HCT116 (cell line): ENCODE measurements around the gene TMEM147. TPM values are rescaled to one million over a fixed set of nuclear protein-coding genes. Genes with fewer than 3 reads are reported as not detected.

ENCODE experiments used
- ATAC-seq: fragments of 200-7000 bp; cut with Tn5 transposase; 2 replicates; pipeline ENCODE4 v1.9.1; 2020; ENCODE audit warnings: mild to moderate bottlenecking, moderate library complexity
- Bru-seq: library from RNA; stranded (reverse); fragments of 400-500 nt; gene quantifications from one replicate; lab custom pipeline; 2021; lab: Mats Ljungman, UMichigan
- BruChase-seq, 2 experiments: library from RNA; stranded (reverse); fragments of 400-500 nt; gene quantifications; one replicate each; lab custom pipeline; 2021; lab: Mats Ljungman, UMichigan
- BruUV-seq: library from RNA; stranded (reverse); fragments of 400-500 nt; replicated peaks from 2 replicates; lab custom pipeline; 2021; lab: Mats Ljungman, UMichigan
- CTCF ChIA-PET: fragments of 300-600 bp; sonication (Branson Sonifier 250); formaldehyde crosslinking; loops from one replicate; lab custom pipeline; 2021; ENCODE audit warnings: antibody characterized with exemption; lab: Charles Lee
- POLR2A ChIA-PET: fragments of 300-600, 350-600 bp; sonication (Branson Sonifier 250); formaldehyde crosslinking; loops from one replicate; lab custom pipeline; 2021; ENCODE audit warnings: antibody characterized with exemption; lab: Charles Lee
- RAD21 ChIA-PET, 2 experiments: fragments of 300-600 bp; sonication (Branson Sonifier 250); formaldehyde crosslinking; loops; one replicate each; lab custom pipeline; 2023; ENCODE audit warnings: low total read pairs in 2 of 2; ENCODE audit not compliant: uncharacterized antibody in 2 of 2, unreplicated experiment in 2 of 2, low non-redundant PET in 1 of 2; lab: Charles Lee
- DNase-seq: peaks from one replicate; pipeline ENCODE4 v3.0.0-alpha.2; 2010; ENCODE audit warnings: low read depth, low spot score
- H2AFZ ChIP-seq: fragments of 200-600 bp; shearing (Covaris generic), sonication (generic); 2 replicates; pipeline ENCODE4 v1.6.1; 2017; ENCODE audit warnings: low read depth, mixed run types, mixed read lengths, antibody characterized with exemption, low read length; ENCODE audit not compliant: poor library complexity, severe bottlenecking
- H3K27ac ChIP-seq: 2 replicates; pipeline ENCODE4 v1.5.1; 2012; ENCODE audit warnings: low read depth, low read length
- H3K27me3 ChIP-seq: fragments of 200-600 bp; sonication (generic); 2 replicates; pipeline ENCODE4 v1.6.1; 2016; ENCODE audit warnings: mixed run types, low read length, mixed read lengths; ENCODE audit not compliant: insufficient read depth
- H3K36me3 ChIP-seq, 2 experiments: fragments of 200-500 bp in 1 of 2; fragments of 200-600 bp in 1 of 2; sonication (Bioruptor generic) in 1 of 2; sonication (generic) in 1 of 2; 2 replicates each; pipeline versions ENCODE4 v1.5.1 to v1.6.1; 2014 to 2016; ENCODE audit warnings: low read length in 2 of 2, inconsistent platforms in 1 of 2, mixed read lengths in 1 of 2, mixed run types in 1 of 2; ENCODE audit not compliant: insufficient read depth in 2 of 2, control insufficient read depth in 1 of 2
- H3K4me1 ChIP-seq, 2 experiments: fragments of 200-600 bp in 1 of 2; sonication (generic) in 1 of 2; 2 replicates each; pipeline versions ENCODE4 v1.5.1 to v1.6.1; 2012 to 2017; ENCODE audit warnings: low read length in 2 of 2, inconsistent platforms in 1 of 2, mild to moderate bottlenecking in 1 of 2, mixed read lengths in 1 of 2, mixed run types in 1 of 2, moderate library complexity in 1 of 2; ENCODE audit not compliant: insufficient read depth in 2 of 2, control insufficient read depth in 1 of 2
- H3K4me2 ChIP-seq: fragments of 200-600 bp; sonication (generic); 2 replicates; pipeline ENCODE4 v1.6.1; 2017; ENCODE audit warnings: mixed run types, low read length, mixed read lengths
- H3K4me3 ChIP-seq, 2 experiments: fragments of 200-600 bp in 1 of 2; sonication (generic) in 1 of 2; replicated peaks in 1 of 2; 2 replicates each; pipeline ENCODE4 v1.5.1; 2011 to 2016; ENCODE audit warnings: low read length in 2 of 2, control low read depth in 1 of 2, low read depth in 1 of 2, mild to moderate bottlenecking in 1 of 2, mixed read lengths in 1 of 2, mixed run types in 1 of 2
- H3K79me2 ChIP-seq: fragments of 200-600 bp; sonication (generic); 2 replicates; pipeline ENCODE4 v1.6.1; 2017; ENCODE audit warnings: mild to moderate bottlenecking, mixed run types, low read length, moderate library complexity, mixed read lengths; ENCODE audit not compliant: insufficient read depth
- H3K9ac ChIP-seq: fragments of 200-600 bp; sonication (generic); 2 replicates; pipeline ENCODE4 v1.6.1; 2016; ENCODE audit warnings: low read length, mixed read lengths
- H3K9me2 ChIP-seq: fragments of 200-600 bp; sonication (generic), shearing (Covaris generic); 2 replicates; pipeline ENCODE4 v1.6.1; 2017; ENCODE audit warnings: mixed run types, mild to moderate bottlenecking, moderate library complexity; ENCODE audit not compliant: insufficient read depth
- H3K9me3 ChIP-seq, 2 experiments: fragments of 200-500 bp in 1 of 2; fragments of 200-600 bp in 1 of 2; sonication (Bioruptor generic) in 1 of 2; sonication (generic) in 1 of 2; 2 replicates each; pipeline ENCODE4 v1.6.1; 2014 to 2017; ENCODE audit warnings: low read length in 2 of 2, mixed read lengths in 2 of 2, inconsistent platforms in 1 of 2, low read depth in 1 of 2, mild to moderate bottlenecking in 1 of 2, mixed run types in 1 of 2, moderate library complexity in 1 of 2; ENCODE audit not compliant: control insufficient read depth in 1 of 2, insufficient read depth in 1 of 2
- H4K20me1 ChIP-seq: fragments of 200-600 bp; sonication (generic), shearing (Covaris generic); 2 replicates; pipeline ENCODE4 v1.6.1; 2017; ENCODE audit warnings: mixed run types, mild to moderate bottlenecking, moderate library complexity; ENCODE audit not compliant: insufficient read depth
- CBX3 ChIP-seq: IDR thresholded peaks from 2 replicates; pipeline ENCODE4 v1.6.1; 2012; ENCODE audit warnings: low read depth
- CEBPB ChIP-seq: IDR thresholded peaks from 2 replicates; pipeline ENCODE4 v1.6.1; 2012; ENCODE audit warnings: low read depth
- ELF1 ChIP-seq: IDR thresholded peaks from 2 replicates; pipeline ENCODE4 v1.6.1; 2012; ENCODE audit warnings: low read depth, borderline replicate concordance
- EZH2 ChIP-seq: fragments of 200-600 bp; sonication (generic); IDR thresholded peaks from 2 replicates; pipeline ENCODE4 v1.6.1; 2017; ENCODE audit warnings: antibody characterized with exemption, mixed run types
- POLR2A ChIP-seq: IDR thresholded peaks from 2 replicates; pipeline ENCODE4 v1.7.0; 2011; ENCODE audit warnings: borderline replicate concordance; ENCODE audit not compliant: insufficient read depth, insufficient read length; ENCODE audit errors: extremely low read depth
- POLR2AphosphoS5 ChIP-seq: IDR thresholded peaks from 2 replicates; pipeline ENCODE4 v1.6.1; 2011; ENCODE audit warnings: mild to moderate bottlenecking, low read depth, low read length, moderate library complexity
- RAD21 ChIP-seq: IDR thresholded peaks from 2 replicates; pipeline ENCODE4 v1.6.1; 2012; ENCODE audit warnings: low read depth, mild to moderate bottlenecking
- SIN3A ChIP-seq: IDR thresholded peaks from 2 replicates; pipeline ENCODE4 v1.6.1; 2012; ENCODE audit warnings: low read depth
- SP1 ChIP-seq: IDR thresholded peaks from 2 replicates; pipeline ENCODE4 v1.6.1; 2012; ENCODE audit warnings: low read depth
- SRF ChIP-seq: IDR thresholded peaks from 2 replicates; pipeline ENCODE4 v1.6.1; 2012; ENCODE audit warnings: low read depth
- TCF7L2 ChIP-seq: IDR thresholded peaks from 2 replicates; pipeline ENCODE4 v1.7.0; 2011; ENCODE audit warnings: borderline replicate concordance, inconsistent platforms; ENCODE audit not compliant: insufficient read depth, insufficient read length; ENCODE audit errors: extremely low read depth
- ZFX ChIP-seq: fragments of 450-650 bp; IDR thresholded peaks from 2 replicates; pipeline ENCODE4 v1.6.1; 2017
- intact Hi-C: fragments of 100-400 bp; cut with micrococcal nuclease; formaldehyde crosslinking; loops from 2 replicates; pipeline ENCODE4 v1.10.0; 2022
- long read RNA-seq: library from polyadenylated mRNA; unstranded; transcript quantifications from one replicate; pipeline ENCODE4 v2.0.0, GENCODE V29; 2021; ENCODE audit not compliant: unreplicated experiment
- polyA plus RNA-seq: library from polyadenylated mRNA; unstranded; fragments of >200 nt; gene quantifications from 2 replicates; pipeline ENCODE4 v1.2.1, GENCODE V29; 2012; ENCODE audit warnings: missing spikeins
- total RNA-seq: library from RNA; stranded (reverse); gene quantifications from one replicate; pipeline ENCODE4 v1.2.1, GENCODE V29; 2021; ENCODE audit not compliant: unreplicated experiment
- TF ChIP-seq, protein P1 (sequence below): IDR thresholded peaks from 2 replicates; pipeline ENCODE4 v1.6.1; 2011; ENCODE audit warnings: mild to moderate bottlenecking, low read length, moderate library complexity; ENCODE audit not compliant: insufficient replicate concordance; ENCODE audit errors: extremely low read depth
- TF ChIP-seq, protein P2 (sequence below): IDR thresholded peaks from 2 replicates; pipeline ENCODE4 v1.6.1; 2012

The TMEM147 gene, protein sequence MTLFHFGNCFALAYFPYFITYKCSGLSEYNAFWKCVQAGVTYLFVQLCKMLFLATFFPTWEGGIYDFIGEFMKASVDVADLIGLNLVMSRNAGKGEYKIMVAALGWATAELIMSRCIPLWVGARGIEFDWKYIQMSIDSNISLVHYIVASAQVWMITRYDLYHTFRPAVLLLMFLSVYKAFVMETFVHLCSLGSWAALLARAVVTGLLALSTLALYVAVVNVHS
- total RNA-seq (128 TPM), Bru-seq, nascent RNA (percentile 67 among the genes with signal in this experiment), BruChase-seq, experiment 1, labeled RNA remaining after a 6-hour chase (percentile 93 among the genes with signal in this experiment), BruChase-seq, experiment 2, labeled RNA remaining after a 2-hour chase (percentile 85 among the genes with signal in this experiment)
- polyA plus RNA-seq, result 192 and 211 TPM in 2 replicates
- long read RNA-seq, transcript TMEM147-201 (7 exons, 899 nt), result major isoform, 79 of 164 reads
- long read RNA-seq, transcript TMEM147-202 (6 exons, 935 nt), result minor isoform, 8 of 164 reads
- long read RNA-seq, partial matches to known transcripts, result 67 of 164 reads
- long read RNA-seq, other reads (novel, unspliced or antisense), result 3 of 164 reads

DNA sequence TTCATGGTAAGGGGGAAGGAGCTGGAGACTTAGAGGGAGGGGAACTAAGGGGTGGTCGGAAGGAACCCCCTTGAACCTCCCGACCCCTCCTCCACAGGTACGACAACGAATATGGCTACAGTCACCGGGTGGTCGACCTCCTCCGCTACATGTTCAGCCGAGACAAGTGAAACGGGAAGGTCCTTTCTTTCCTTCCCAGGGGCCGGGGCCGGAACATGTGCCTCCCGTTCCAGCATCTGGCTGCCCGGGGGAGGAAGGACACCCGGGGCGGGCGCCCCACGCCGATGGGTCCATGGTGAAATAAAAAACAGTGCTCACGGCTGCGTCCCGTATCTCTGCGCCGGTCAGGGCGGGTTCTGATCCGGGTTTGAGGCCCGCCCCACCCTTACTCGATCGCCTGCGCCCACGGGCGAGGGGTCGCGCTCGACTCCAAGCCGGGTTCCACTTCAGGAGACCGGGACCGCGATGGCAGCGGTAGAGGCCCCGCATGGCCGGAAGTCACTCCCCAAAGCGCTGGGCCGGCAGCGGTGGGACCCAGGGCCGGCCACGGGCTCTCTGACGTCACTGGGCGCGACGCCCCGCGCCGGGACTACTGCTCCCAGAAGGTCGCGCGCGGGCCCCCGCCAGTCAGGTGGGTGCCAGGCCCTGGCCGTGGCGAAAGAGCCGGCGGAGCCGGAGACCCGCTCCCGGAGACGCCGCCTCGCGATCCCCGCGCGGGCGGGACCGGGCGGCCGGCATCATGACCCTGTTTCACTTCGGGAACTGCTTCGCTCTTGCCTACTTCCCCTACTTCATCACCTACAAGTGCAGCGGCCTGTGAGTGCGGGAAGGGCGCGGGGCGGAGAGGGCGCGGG is at the start of gene TMEM147:
Gene TMEM147, plus strand, starts transcription at position 626 of the 854 bp plus-strand sequence. Its CDS starts 114 bp downstream, at position 740.
- H3K9ac ChIP-seq, result peak within 1 kb of the TSS; percentile 100
- H3K4me1 ChIP-seq, result peaks cover 9 to 22% of the 10 kb centered on the region in 2 experiments
- intact Hi-C loops, result loop anchor here (1.0 to 10.0 kb wide), 2 partner anchors 35 to 390 kb away; partner anchors contain the start of gene LRFN3
- TSS peak; percentile 72 for BruUV-seq
- peak within 1 kb of the TSS; percentile 98 for H3K4me2 ChIP-seq
- POLR2A ChIA-PET, result no interaction called here
- DNase-seq (peak; percentile 70), ATAC-seq (peak; percentile 93)
- H3K79me2 ChIP-seq, result peaks cover 56% of the 10 kb centered on the region
- CTCF ChIA-PET, result no interaction called here
- H3K9me2 ChIP-seq, result no peaks in the 10 kb centered on the region
- no peaks in the 10 kb centered on the region for H4K20me1 ChIP-seq
- H3K27me3 ChIP-seq, result no peaks in the 10 kb centered on the region
- peak within 1 kb of the TSS; percentile 69 to 100 for H3K4me3 ChIP-seq
- RAD21 ChIA-PET, result interaction anchor here in 1 of 2 experiments (0.7 kb wide), 1 partner anchor 10 kb away, joined by 3 read pairs; no protein-coding TSS in a partner anchor
- H3K27ac ChIP-seq, result peak within 1 kb of the TSS; percentile 89
- H2AFZ ChIP-seq, result peak within 1 kb of the TSS; percentile 78
- TF ChIP-seq CEBPB, result no peak
- TF ChIP-seq CBX3, result no peak
- TF ChIP-seq POLR2A, result peak; percentile 77
- TF ChIP-seq POLR2AphosphoS5, result peak; percentile 94
- no peak; the same call in 1 of the 2 replicates for TF ChIP-seq ELF1
- TF ChIP-seq SP1, result peak; percentile 65
- peak; percentile 97 for TF ChIP-seq ZFX
- TF ChIP-seq EZH2, result no peak
- TF ChIP-seq, protein P1, sequence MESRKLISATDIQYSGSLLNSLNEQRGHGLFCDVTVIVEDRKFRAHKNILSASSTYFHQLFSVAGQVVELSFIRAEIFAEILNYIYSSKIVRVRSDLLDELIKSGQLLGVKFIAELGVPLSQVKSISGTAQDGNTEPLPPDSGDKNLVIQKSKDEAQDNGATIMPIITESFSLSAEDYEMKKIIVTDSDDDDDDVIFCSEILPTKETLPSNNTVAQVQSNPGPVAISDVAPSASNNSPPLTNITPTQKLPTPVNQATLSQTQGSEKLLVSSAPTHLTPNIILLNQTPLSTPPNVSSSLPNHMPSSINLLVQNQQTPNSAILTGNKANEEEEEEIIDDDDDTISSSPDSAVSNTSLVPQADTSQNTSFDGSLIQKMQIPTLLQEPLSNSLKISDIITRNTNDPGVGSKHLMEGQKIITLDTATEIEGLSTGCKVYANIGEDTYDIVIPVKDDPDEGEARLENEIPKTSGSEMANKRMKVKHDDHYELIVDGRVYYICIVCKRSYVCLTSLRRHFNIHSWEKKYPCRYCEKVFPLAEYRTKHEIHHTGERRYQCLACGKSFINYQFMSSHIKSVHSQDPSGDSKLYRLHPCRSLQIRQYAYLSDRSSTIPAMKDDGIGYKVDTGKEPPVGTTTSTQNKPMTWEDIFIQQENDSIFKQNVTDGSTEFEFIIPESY, result peak; percentile 25
- no peak for TF ChIP-seq TCF7L2
- TF ChIP-seq SIN3A, result peak; percentile 92
- TF ChIP-seq SRF, result peak; percentile 92
- no peak for TF ChIP-seq RAD21
- TF ChIP-seq, protein P2, sequence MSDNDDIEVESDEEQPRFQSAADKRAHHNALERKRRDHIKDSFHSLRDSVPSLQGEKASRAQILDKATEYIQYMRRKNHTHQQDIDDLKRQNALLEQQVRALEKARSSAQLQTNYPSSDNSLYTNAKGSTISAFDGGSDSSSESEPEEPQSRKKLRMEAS, result peak; percentile 90
- TF ChIP-seq, all 23 proteins: peak for 8
- Histone ChIP-seq H3K36me3 (peaks cover 8 to 39% of the 10 kb centered on the region in 2 experiments; a peak in 3 of 4 replicates), H3K9me3 (no peaks in the 10 kb centered on the region)
